ENCODE results near the gene GRIA4. TPM values are rescaled to one million over a fixed set of nuclear protein-coding genes. Genes with fewer than 3 reads are reported as not detected.
A peak's percentile ranks its signal among the peaks of the same experiment; 100 is the strongest.

GRIA4 gene
- total RNA-seq, 1 experiment from 2014 or later, result not detected

- peaks cover 10% of the 10 kb centered on the region for H3K27me3 ChIP-seq (replicated peaks; ENCODE audit: insufficient read depth, low read depth, low read length, poor library complexity)
- DNase-seq (ENCODE audit: low spot score), result no peak
- CTCF ChIA-PET, result no interaction called here
- H3K9me3 ChIP-seq (ENCODE audit: low read depth, low read length, poor library complexity, severe bottlenecking), result no peaks in the 10 kb centered on the region
- BruUV-seq (replicated peaks), result no TSS peak
- intact Hi-C loops (cut with micrococcal nuclease; ENCODE audit: unreplicated experiment), result loop anchor here (5.0 kb wide), 3 partner anchors 863 to 1248 kb away; no protein-coding TSS in a partner anchor
- TF ChIP-seq, protein P1, sequence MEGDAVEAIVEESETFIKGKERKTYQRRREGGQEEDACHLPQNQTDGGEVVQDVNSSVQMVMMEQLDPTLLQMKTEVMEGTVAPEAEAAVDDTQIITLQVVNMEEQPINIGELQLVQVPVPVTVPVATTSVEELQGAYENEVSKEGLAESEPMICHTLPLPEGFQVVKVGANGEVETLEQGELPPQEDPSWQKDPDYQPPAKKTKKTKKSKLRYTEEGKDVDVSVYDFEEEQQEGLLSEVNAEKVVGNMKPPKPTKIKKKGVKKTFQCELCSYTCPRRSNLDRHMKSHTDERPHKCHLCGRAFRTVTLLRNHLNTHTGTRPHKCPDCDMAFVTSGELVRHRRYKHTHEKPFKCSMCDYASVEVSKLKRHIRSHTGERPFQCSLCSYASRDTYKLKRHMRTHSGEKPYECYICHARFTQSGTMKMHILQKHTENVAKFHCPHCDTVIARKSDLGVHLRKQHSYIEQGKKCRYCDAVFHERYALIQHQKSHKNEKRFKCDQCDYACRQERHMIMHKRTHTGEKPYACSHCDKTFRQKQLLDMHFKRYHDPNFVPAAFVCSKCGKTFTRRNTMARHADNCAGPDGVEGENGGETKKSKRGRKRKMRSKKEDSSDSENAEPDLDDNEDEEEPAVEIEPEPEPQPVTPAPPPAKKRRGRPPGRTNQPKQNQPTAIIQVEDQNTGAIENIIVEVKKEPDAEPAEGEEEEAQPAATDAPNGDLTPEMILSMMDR (conservative IDR thresholded peaks at IDR 0.05; ENCODE audit: low read depth, low read length), result no peak
- no peak for TF ChIP-seq EZH2 (IDR thresholded peaks at IDR 0.05; ENCODE audit: borderline replicate concordance, low read depth, low read length, poor library complexity, severe bottlenecking)
- H3K4me1 ChIP-seq (ENCODE audit: insufficient read depth, low read length, poor library complexity, severe bottlenecking), result no peaks in the 10 kb centered on the region
- no peak overlapping the region for H3K27ac ChIP-seq (ENCODE audit: low read depth, low read length, poor library complexity, severe bottlenecking)
- no peak overlapping the region for H3K4me3 ChIP-seq (ENCODE audit: low read depth, low read length, poor library complexity, severe bottlenecking)
- POLR2A ChIA-PET (ENCODE audit: low non-redundant PET), result no interaction called here
- H3K36me3 ChIP-seq (ENCODE audit: insufficient read depth, low read length, poor library complexity, severe bottlenecking), result no peaks in the 10 kb centered on the region
Observed at GRCh38 chr11:105860105-105860504, 250.2 kb downstream of the GRIA4 start.

- H3K27me3 ChIP-seq (replicated peaks; ENCODE audit: insufficient read depth, low read depth, low read length, poor library complexity), result peaks cover 10% of the 10 kb centered on the region
- DNase-seq (ENCODE audit: low spot score), result no peak
- H3K27ac ChIP-seq (ENCODE audit: low read depth, low read length, poor library complexity, severe bottlenecking), result no peak overlapping the region
- BruUV-seq (replicated peaks), result no TSS peak
- no peaks in the 10 kb centered on the region for H3K4me1 ChIP-seq (ENCODE audit: insufficient read depth, low read length, poor library complexity, severe bottlenecking)
- intact Hi-C loops (cut with micrococcal nuclease; ENCODE audit: unreplicated experiment), result loop anchor here (5.0 kb wide), 3 partner anchors 864 to 1249 kb away; no protein-coding TSS in a partner anchor
- H3K4me3 ChIP-seq (ENCODE audit: low read depth, low read length, poor library complexity, severe bottlenecking), result no peak overlapping the region
- no peaks in the 10 kb centered on the region for H3K36me3 ChIP-seq (ENCODE audit: insufficient read depth, low read length, poor library complexity, severe bottlenecking)
- TF ChIP-seq, protein P1 (conservative IDR thresholded peaks at IDR 0.05; ENCODE audit: low read depth, low read length), result peak; percentile 25; the same call in 1 of the 2 replicates
- TF ChIP-seq EZH2 (IDR thresholded peaks at IDR 0.05; ENCODE audit: borderline replicate concordance, low read depth, low read length, poor library complexity, severe bottlenecking), result no peak
- CTCF ChIA-PET, result no interaction called here
- POLR2A ChIA-PET (ENCODE audit: low non-redundant PET), result no interaction called here
- no peaks in the 10 kb centered on the region for H3K9me3 ChIP-seq (ENCODE audit: low read depth, low read length, poor library complexity, severe bottlenecking)
Observed at GRCh38 chr11:105861225-105861624, 251.4 kb downstream of the GRIA4 start.

DNA sequence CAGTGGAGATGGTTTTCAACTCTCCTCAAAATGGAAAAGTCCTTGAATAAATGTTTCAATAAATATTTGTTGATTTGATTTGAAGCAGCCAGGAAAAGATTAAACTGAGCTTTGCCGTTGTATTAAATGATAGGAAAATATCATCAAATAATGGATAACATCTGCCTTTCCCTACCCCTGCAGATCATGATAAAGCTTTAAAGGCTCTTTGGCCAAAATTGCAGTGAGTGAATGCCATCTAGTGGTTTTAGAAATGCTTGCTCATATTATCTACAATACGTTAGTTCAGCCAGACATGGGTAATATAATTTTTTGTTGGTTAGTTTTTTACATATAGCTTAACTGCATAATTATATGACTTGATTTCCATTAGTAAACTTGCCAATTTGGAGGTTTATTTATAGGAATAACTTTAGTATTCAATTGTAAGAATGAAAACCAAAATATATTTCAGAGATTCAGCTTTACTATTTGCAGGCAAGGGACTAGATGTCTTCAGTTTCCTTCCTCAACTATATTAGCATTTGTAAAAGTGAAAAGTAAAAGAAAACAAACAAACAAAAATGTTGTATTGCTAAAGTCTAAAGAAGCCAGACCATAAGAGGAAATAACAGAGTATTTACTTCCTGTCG is 253.0 kb downstream of the GRIA4 start:
- Histone ChIP-seq H3K4me3 (ENCODE audit: low read depth, low read length, poor library complexity, severe bottlenecking) (no peak overlapping the region), H3K36me3 (ENCODE audit: insufficient read depth, low read length, poor library complexity, severe bottlenecking) (no peaks in the 10 kb centered on the region), H3K4me1 (ENCODE audit: insufficient read depth, low read length, poor library complexity, severe bottlenecking) (no peaks in the 10 kb centered on the region), H3K9me3 (ENCODE audit: low read depth, low read length, poor library complexity, severe bottlenecking) (no peaks in the 10 kb centered on the region), H3K27ac (ENCODE audit: low read depth, low read length, poor library complexity, severe bottlenecking) (no peak overlapping the region), H3K27me3 (replicated peaks; ENCODE audit: insufficient read depth, low read depth, low read length, poor library complexity) (peaks cover 15% of the 10 kb centered on the region)
- intact Hi-C loops (cut with micrococcal nuclease; ENCODE audit: unreplicated experiment), result loop anchor here (2.0 to 5.0 kb wide), 4 partner anchors 866 to 1608 kb away; no protein-coding TSS in a partner anchor
- BruUV-seq (replicated peaks), result no TSS peak
- ChIA-PET CTCF (interaction anchor here (0.6 to 1.5 kb wide), 4 partner anchors 11 to 1624 kb away, joined by 3 to 5 read pairs (median 3); no protein-coding TSS in a partner anchor), POLR2A (ENCODE audit: low non-redundant PET) (no interaction called here)
- peak; percentile 76 for DNase-seq (ENCODE audit: low spot score)
- TF ChIP-seq, protein P1 (conservative IDR thresholded peaks at IDR 0.05; ENCODE audit: low read depth, low read length), result peak; percentile 73
- no peak for TF ChIP-seq EZH2 (IDR thresholded peaks at IDR 0.05; ENCODE audit: borderline replicate concordance, low read depth, low read length, poor library complexity, severe bottlenecking)

Measured in A673 (cell line).